ENCODE measurements around the gene EEF2KMT.
"Not testable (repeated sequence)": the region's sequence is repeated elsewhere in the genome, so short reads cannot be mapped to it uniquely, and the experiment has no call there.

GRCh38 chr16:5084802-5085201 lies 12.8 kb downstream of the EEF2KMT start:
- TF ChIP-seq POLR2AphosphoS5 (IDR thresholded peaks at IDR 0.05; ENCODE audit: low read depth, low read length); POLR2A (IDR thresholded peaks at IDR 0.05; ENCODE audit: low read depth, low read length); TAF1 (IDR thresholded peaks at IDR 0.05; ENCODE audit: borderline replicate concordance, low read depth, low read length): not testable (repeated sequence)
